ENCODE data around the gene SGPL1. TPM values are rescaled to one million over a fixed set of nuclear protein-coding genes. Genes with fewer than 3 reads are reported as not detected.

Gene SGPL1
- polyA plus RNA-seq, 3 donors: 54.3 to 74.2 (median 70.8) TPM

GRCh38 chr10:70901276-70901878 is 85.6 kb downstream of the SGPL1 start:
- DNase-seq: no peak

GRCh38 chr10:70902661-70903261 is 87.0 kb downstream of the SGPL1 start:
- DNase-seq: no peak

GRCh38 chr10:70903262-70903921 is 87.6 kb downstream of the SGPL1 start:
- peak; percentile 48 for DNase-seq

GRCh38 chr10:70905071-70906021 is 89.6 kb downstream of the SGPL1 start:
- no peak for DNase-seq

- no peak for DNase-seq
These were observed 90.5 kb downstream of the SGPL1 start for GRCh38 chr10:70906031-70906783.

GRCh38 chr10:70906953-70907636 is 91.3 kb downstream of the SGPL1 start:
- DNase-seq: no peak

GRCh38 chr10:70907637-70908405 is 92.1 kb downstream of the SGPL1 start:
- no peak for DNase-seq

GRCh38 chr10:70908406-70909296 is 92.9 kb downstream of the SGPL1 start:
- DNase-seq: no peak

GRCh38 chr10:70909326-70909935 is 93.7 kb downstream of the SGPL1 start:
- no peak for DNase-seq

- no peak for DNase-seq
These were observed 95.0 kb downstream of the SGPL1 start for GRCh38 chr10:70910486-70911341.

GRCh38 chr10:70911386-70911785 is 95.6 kb downstream of the SGPL1 start:
- no peak for DNase-seq

- no peak for DNase-seq
These were observed 96.8 kb downstream of the SGPL1 start for GRCh38 chr10:70912556-70912955.

GRCh38 chr10:70913191-70913892 is 97.6 kb downstream of the SGPL1 start:
- no peak for DNase-seq

GRCh38 chr10:70913893-70914240 is 98.1 kb downstream of the SGPL1 start:
- no peak for DNase-seq

GRCh38 chr10:70914316-70914864 is 98.6 kb downstream of the SGPL1 start:
- no peak for DNase-seq

- DNase-seq: no peak
These were observed 99.5 kb downstream of the SGPL1 start for GRCh38 chr10:70915206-70915605.

GRCh38 chr10:70915806-70916205 is 100.1 kb downstream of the SGPL1 start:
- no peak for DNase-seq
